AG10803 (cell line): ENCODE data around the gene JPH2.

Experiments used
- DNase-seq: peaks from one replicate; pipeline ENCODE4 v3.0.0; 2010; ENCODE audit warnings: low read depth
- H3K4me3 ChIP-seq: 2 replicates; pipeline ENCODE4 v1.5.1; 2011; ENCODE audit warnings: mild to moderate bottlenecking, low read length, control low read depth
- TF ChIP-seq, protein P1 (sequence below): conservative IDR thresholded peaks from 2 replicates; pipeline ENCODE4 v1.5.1; 2011; ENCODE audit warnings: mild to moderate bottlenecking, low read length, control low read depth, inconsistent platforms

JPH2 gene

DNA sequence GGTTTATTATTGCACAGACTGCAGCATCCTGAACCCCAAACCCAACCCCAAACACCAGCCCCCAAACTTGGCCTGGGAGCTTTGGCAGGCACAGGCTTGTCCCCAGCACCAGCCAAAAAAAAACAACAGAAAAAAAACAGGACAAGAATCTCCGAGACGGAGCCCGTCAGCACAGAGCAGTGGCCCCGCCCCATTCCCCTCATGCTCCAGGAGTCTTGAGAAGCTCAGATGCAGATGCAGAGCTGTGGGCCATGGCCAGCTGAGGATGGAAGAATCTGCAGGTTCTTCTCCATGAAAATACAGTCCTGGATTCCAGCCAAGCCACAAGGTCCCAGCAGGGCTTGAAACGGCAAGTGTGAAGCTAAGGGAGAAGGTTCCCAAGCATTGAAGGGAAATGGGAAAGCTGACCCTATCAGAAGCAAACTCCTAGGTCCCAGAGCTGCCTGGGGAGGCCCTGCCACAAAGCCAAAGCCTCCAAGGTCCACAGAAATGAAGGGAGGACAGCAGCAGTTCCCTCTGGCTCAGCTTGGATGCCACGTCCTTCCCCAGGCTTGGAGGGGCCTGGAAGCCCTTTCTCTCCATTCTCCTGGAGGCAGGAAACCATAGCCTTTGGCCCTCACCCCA is 75.2 kb downstream of the JPH2 start:
- peak; percentile 38 for DNase-seq
- H3K4me3 ChIP-seq: no peak overlapping the region
- TF ChIP-seq, protein P1, sequence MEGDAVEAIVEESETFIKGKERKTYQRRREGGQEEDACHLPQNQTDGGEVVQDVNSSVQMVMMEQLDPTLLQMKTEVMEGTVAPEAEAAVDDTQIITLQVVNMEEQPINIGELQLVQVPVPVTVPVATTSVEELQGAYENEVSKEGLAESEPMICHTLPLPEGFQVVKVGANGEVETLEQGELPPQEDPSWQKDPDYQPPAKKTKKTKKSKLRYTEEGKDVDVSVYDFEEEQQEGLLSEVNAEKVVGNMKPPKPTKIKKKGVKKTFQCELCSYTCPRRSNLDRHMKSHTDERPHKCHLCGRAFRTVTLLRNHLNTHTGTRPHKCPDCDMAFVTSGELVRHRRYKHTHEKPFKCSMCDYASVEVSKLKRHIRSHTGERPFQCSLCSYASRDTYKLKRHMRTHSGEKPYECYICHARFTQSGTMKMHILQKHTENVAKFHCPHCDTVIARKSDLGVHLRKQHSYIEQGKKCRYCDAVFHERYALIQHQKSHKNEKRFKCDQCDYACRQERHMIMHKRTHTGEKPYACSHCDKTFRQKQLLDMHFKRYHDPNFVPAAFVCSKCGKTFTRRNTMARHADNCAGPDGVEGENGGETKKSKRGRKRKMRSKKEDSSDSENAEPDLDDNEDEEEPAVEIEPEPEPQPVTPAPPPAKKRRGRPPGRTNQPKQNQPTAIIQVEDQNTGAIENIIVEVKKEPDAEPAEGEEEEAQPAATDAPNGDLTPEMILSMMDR: no peak

DNA sequence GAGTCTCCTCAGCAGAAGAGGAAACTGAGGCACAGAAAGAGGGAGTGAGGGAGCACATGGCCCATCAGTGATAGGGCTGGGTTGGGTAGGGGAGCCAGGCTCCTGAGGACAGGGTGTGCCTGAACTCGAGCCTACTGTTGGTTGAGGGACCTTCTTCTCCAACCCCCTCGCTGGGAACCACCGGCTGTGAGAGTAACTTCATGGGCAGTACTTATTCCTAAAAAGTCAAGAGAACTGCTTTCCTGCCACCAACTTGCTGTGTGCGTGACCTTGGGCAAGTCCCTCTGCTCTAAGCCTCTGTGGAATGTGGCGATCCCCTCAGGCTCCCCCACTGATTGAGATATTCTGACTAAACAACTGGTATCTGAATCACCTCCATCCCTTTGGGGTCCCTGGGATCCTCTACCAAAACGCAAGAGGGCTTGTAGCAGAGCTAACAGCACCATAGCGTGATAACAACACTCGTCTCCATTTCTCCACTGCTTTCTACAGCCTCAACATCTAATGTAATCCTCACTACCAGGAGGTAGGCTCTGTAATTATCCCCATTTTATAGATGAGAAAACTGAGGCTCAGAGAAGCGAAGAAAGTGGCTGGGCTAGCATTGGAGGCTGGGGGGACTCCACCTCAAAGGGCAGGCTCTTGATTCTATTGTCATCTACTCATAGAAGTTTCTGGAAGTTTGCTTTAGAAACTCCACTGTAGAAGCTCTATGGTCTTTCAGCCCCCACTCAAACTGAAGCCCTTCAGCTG is 76.0 kb downstream of the JPH2 start:
- H3K4me3 ChIP-seq: no peak overlapping the region
- TF ChIP-seq, protein P1: no peak
- no peak for DNase-seq

DNA sequence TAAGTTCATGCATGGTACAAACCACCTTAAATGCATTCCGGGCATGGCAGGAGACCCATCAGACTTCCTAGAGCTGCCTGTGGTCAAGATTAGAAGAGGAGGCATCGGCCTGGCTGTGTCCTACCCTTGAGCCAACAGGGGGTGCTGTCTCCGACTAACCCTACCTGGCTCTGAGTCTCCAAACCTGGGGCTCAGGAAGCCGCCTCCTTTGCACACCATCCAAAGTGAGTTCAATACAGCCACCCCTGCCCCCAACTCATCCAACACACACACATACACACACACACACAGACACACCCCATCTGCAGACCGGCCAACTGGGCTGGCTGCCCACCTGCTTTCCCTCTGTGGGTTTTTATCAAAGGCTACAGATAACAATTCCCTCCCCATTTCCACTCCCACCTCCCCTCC is 77.0 kb downstream of the JPH2 start:
- DNase-seq: no peak
- no peak overlapping the region for H3K4me3 ChIP-seq
- TF ChIP-seq, protein P1: peak; percentile 21

DNA sequence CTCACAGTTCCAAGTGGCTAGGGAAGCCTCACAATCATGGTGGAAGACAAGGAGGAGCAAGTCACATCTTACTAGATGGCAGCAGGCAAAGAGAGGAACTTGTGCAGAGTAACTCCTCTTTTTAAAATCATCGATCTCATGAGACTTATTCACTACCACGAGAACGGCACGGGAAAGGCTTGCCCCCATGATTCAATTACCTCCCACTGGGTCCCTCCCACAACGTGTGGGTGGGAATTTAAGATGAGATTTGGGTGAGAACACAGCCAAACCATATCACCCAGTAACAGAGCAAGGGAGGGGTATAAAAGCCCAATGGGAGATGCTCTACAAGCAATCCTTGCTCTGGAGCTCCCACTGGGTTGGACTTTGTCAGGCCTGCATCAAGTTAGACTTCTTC is 80.4 kb downstream of the JPH2 start:
- H3K4me3 ChIP-seq: no peak overlapping the region
- no peak for DNase-seq
- TF ChIP-seq, protein P1: no peak

DNA sequence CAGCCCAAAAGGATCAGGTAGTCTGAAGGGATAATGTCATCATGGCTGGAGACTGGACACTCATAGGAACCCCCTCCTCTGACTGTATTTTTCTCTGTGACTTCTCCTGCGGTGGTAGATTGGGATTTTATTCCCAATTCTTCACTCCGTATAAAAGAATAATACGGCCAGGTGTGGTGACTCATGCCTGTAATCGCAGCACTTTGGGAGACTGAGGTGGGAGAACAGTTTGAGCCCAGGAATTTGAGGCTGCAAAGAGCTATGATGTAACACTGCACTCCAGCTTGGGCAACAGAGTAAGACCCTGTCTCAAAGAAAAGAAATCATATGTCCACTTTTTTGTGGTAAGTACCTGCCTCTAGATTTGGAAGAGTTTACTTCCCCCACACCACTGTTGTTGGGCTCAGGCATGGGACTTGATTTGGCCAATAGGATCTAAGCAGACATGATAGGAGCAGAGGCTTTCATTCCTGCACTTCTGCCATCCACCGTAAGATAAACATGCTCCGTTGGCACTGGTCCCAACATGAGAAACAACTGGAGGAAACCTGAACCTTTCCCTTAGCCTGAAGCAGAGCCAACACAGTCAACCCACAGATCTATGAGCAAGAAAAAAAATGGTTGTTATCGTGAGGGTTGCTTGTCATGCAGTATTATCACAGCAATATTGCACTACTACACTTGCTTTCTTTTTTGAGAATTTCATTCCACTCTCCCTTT is 82.0 kb downstream of the JPH2 start:
- TF ChIP-seq, protein P1: no peak
- DNase-seq: peak; percentile 55
- H3K4me3 ChIP-seq: no peak overlapping the region

DNA sequence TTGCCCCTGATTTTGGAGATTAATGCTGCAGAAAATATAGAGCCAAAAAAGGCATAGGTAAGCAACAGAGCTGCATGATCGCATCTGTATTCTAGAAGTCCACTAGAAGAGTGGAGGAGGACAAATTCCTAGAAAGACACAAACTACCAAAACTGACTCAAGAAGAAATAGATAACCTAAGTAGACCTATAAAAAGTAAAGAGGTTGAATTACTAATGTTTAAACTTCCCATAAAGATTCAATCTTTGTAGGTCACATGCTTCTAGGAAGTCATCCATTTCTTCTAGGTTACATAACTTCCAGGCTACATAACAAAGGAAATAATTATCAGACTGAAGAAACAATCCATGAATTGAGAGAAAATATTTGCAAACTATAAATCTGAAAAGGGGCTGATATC is 84.4 kb downstream of the JPH2 start:
- no peak overlapping the region for H3K4me3 ChIP-seq
- TF ChIP-seq, protein P1: no peak
- DNase-seq: no peak
